Measurements from ENCODE around the gene MFAP3. TPM values are rescaled to one million over a fixed set of nuclear protein-coding genes. Genes with fewer than 3 reads are reported as not detected.
A peak's percentile ranks its signal among the peaks of the same experiment; 100 is the strongest.

The MFAP3 gene
- polyA plus RNA-seq, 1 donor from 2014 or later = 103 TPM

- TF ChIP-seq POLR2AphosphoS5 (IDR thresholded peaks at IDR 0.05) (no peak), MXI1 (conservative IDR thresholded peaks at IDR 0.05; ENCODE audit: poor library complexity, severe bottlenecking) (peak; percentile 1)
- H3K79me2 ChIP-seq (replicated peaks; ENCODE audit: insufficient read depth, low read length) = no peaks in the 10 kb centered on the region
- peaks cover 7% of the 10 kb centered on the region for H3K36me3 ChIP-seq (ENCODE audit: insufficient read depth, low read length)
- H3K27ac ChIP-seq (ENCODE audit: low read length) = peak overlapping the region; percentile 77
- H3K9me2 ChIP-seq (ENCODE audit: insufficient read depth, low read length) = no peaks in the 10 kb centered on the region
- no peaks in the 10 kb centered on the region for H3K9me3 ChIP-seq (ENCODE audit: low read length)
- peak overlapping the region; percentile 28 for H3K4me2 ChIP-seq (ENCODE audit: low read length)
- H3K4me3 ChIP-seq (ENCODE audit: low read length) = peak overlapping the region; percentile 40
- H2AFZ ChIP-seq (ENCODE audit: low read depth, low read length) = no peak overlapping the region
- H3K9ac ChIP-seq (ENCODE audit: low read length) = no peak overlapping the region
- no peaks in the 10 kb centered on the region for H4K20me1 ChIP-seq (ENCODE audit: insufficient read depth)
- H3F3A ChIP-seq (ENCODE audit: insufficient read depth, low read length, poor library complexity, severe bottlenecking) = no peaks in the 10 kb centered on the region
- H3K27me3 ChIP-seq (ENCODE audit: insufficient read depth, low read depth, low read length) = no peaks in the 10 kb centered on the region
Measured at GRCh38 chr5:154055201-154055600, 16.4 kb downstream of the MFAP3 start.

DNA sequence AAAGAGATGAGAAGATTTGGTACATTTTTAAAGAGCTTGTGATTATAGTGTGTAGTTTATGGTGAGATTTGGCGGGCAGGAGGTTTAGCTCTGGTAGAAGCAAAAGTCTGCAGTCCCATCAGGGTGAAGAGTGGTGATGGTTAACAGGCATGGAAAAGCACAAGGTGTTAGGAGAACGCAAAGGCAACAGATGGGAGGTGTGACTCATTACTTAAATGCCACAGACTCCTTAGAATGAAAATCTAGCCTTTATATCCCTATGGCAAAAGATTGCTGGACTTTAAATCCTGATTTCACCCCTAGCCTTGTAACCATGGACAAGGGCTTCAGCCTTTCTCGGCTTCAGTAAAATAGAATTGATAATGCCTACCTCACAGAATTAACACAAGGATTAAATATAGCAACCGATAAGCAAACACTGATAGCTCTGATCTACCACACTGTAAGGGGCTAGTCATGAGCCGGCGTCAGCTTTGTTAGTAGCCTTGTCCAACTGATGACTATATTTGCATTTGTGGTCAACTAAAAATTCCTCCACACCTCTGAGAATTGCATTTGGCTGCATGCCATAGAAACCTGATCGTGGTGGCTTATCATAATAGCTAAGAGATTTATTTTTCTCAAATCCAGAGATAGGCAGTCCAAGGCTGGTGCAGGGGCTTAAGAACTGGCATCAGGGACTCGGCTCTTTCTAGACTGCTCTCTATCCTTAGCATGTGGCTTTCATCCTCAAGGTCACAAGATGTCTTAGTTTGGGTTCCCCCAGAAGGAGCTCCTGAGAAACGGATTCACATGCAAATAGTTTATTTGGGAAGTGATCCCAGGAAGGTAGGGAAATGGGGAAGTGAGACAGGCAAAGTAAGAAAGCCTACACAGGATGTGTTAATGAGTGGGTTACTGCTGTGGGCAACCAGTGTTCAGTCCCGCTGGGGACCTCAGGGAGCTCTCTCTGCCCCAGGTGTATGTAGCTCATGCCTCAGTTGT lies 19.6 kb downstream of the MFAP3 start:
- Histone ChIP-seq H3K36me3 (ENCODE audit: insufficient read depth, low read length) (no peaks in the 10 kb centered on the region), H3K27ac (ENCODE audit: low read length) (no peak overlapping the region), H3F3A (ENCODE audit: insufficient read depth, low read length, poor library complexity, severe bottlenecking) (no peaks in the 10 kb centered on the region), H4K20me1 (ENCODE audit: insufficient read depth) (no peaks in the 10 kb centered on the region), H3K4me2 (ENCODE audit: low read length) (no peak overlapping the region), H3K9me3 (ENCODE audit: low read length) (no peaks in the 10 kb centered on the region), H3K9ac (ENCODE audit: low read length) (no peak overlapping the region), H3K4me3 (ENCODE audit: low read length) (no peak overlapping the region), H2AFZ (ENCODE audit: low read depth, low read length) (no peak overlapping the region), H3K27me3 (ENCODE audit: insufficient read depth, low read depth, low read length) (no peaks in the 10 kb centered on the region), H3K79me2 (replicated peaks; ENCODE audit: insufficient read depth, low read length) (no peaks in the 10 kb centered on the region), H3K9me2 (ENCODE audit: insufficient read depth, low read length) (no peaks in the 10 kb centered on the region)
- TF ChIP-seq CTCF (IDR thresholded peaks at IDR 0.05; ENCODE audit: poor library complexity, severe bottlenecking) (no peak), MXI1 (conservative IDR thresholded peaks at IDR 0.05; ENCODE audit: poor library complexity, severe bottlenecking) (no peak), TAF1 (IDR thresholded peaks at IDR 0.05; ENCODE audit: low read depth) (no peak), EZH2 (IDR thresholded peaks at IDR 0.05; ENCODE audit: borderline replicate concordance, insufficient read depth, low read length, poor library complexity, severe bottlenecking) (no peak), POLR2AphosphoS5 (IDR thresholded peaks at IDR 0.05) (no peak), RAD21 (conservative IDR thresholded peaks at IDR 0.05) (no peak), SMC3 (conservative IDR thresholded peaks at IDR 0.05; ENCODE audit: poor library complexity) (no peak), EP300 (conservative IDR thresholded peaks at IDR 0.05; ENCODE audit: poor library complexity, severe bottlenecking) (no peak)
- TF ChIP-seq, protein P1, sequence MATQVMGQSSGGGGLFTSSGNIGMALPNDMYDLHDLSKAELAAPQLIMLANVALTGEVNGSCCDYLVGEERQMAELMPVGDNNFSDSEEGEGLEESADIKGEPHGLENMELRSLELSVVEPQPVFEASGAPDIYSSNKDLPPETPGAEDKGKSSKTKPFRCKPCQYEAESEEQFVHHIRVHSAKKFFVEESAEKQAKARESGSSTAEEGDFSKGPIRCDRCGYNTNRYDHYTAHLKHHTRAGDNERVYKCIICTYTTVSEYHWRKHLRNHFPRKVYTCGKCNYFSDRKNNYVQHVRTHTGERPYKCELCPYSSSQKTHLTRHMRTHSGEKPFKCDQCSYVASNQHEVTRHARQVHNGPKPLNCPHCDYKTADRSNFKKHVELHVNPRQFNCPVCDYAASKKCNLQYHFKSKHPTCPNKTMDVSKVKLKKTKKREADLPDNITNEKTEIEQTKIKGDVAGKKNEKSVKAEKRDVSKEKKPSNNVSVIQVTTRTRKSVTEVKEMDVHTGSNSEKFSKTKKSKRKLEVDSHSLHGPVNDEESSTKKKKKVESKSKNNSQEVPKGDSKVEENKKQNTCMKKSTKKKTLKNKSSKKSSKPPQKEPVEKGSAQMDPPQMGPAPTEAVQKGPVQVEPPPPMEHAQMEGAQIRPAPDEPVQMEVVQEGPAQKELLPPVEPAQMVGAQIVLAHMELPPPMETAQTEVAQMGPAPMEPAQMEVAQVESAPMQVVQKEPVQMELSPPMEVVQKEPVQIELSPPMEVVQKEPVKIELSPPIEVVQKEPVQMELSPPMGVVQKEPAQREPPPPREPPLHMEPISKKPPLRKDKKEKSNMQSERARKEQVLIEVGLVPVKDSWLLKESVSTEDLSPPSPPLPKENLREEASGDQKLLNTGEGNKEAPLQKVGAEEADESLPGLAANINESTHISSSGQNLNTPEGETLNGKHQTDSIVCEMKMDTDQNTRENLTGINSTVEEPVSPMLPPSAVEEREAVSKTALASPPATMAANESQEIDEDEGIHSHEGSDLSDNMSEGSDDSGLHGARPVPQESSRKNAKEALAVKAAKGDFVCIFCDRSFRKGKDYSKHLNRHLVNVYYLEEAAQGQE (IDR thresholded peaks at IDR 0.05; ENCODE audit: borderline replicate concordance) = no peak

Data from neural cell (in vitro differentiated cells).